ENCODE data around the gene ANKRD39.

Gene ANKRD39

DNA sequence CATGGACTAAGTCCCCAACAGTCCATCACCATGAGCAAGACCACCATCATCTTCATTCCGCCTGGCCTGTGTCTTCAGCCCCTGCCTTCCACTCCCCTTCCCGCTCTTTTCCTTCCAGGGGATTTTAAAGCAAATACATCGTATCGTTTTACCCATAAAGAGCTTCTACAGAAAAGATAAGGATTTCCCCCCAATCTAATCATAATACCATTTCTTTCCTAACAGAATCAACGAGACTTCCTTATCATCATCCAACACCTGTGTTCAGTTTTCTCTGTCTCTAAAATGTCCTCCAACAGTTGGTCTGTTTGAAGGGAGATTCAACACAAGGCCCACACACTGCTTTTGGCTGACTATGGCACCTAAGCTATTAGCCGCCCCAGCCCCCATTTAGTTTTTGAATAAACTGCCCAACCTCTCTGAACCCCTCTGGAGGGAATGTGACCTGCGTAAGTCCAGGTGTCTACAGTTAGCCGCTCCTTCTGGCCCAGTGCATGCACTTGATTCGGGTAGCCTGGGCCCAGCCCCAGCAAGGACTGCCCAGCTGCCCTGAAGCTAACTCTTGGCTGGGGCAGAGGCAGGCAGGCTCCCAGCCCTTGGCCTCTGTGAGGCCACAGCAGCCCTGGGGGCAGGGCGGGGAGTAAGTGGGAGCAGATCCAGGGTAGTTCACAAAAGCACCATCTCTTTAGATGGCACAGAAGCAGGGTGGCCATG is 37.4 kb upstream of the ANKRD39 start:
- no peaks in the 10 kb centered on the region for H3K79me2 ChIP-seq (ENCODE audit: low read length)
- DNase-seq = no peak
- peak overlapping the region; percentile 25; the same call in 1 of the 2 replicates for H3K27ac ChIP-seq (ENCODE audit: low read length)
- no peaks in the 10 kb centered on the region for H3F3A ChIP-seq (ENCODE audit: insufficient read depth, low read length)
- no peaks in the 10 kb centered on the region for H3K9me3 ChIP-seq (replicated peaks; ENCODE audit: insufficient read depth, low read length)
- H3K4me2 ChIP-seq (ENCODE audit: low read depth, low read length) = peak overlapping the region; percentile 29
- no peak overlapping the region; the same call in 1 of the 2 replicates for H3K9ac ChIP-seq (ENCODE audit: low read length)
- H2AFZ ChIP-seq (ENCODE audit: low read length) = peak overlapping the region; percentile 67
- H3K36me3 ChIP-seq (replicated peaks; ENCODE audit: insufficient read depth, low read length) = no peaks in the 10 kb centered on the region
- no peak overlapping the region for H3K4me3 ChIP-seq (ENCODE audit: low read length)
- no peak for TF ChIP-seq EZH2phosphoT487 (IDR thresholded peaks at IDR 0.05; ENCODE audit: low read length)
- TF ChIP-seq EZH2 (optimal IDR thresholded peaks at IDR 0.05; ENCODE audit: low read depth, low read length) = no peak
- TF ChIP-seq, protein P1, sequence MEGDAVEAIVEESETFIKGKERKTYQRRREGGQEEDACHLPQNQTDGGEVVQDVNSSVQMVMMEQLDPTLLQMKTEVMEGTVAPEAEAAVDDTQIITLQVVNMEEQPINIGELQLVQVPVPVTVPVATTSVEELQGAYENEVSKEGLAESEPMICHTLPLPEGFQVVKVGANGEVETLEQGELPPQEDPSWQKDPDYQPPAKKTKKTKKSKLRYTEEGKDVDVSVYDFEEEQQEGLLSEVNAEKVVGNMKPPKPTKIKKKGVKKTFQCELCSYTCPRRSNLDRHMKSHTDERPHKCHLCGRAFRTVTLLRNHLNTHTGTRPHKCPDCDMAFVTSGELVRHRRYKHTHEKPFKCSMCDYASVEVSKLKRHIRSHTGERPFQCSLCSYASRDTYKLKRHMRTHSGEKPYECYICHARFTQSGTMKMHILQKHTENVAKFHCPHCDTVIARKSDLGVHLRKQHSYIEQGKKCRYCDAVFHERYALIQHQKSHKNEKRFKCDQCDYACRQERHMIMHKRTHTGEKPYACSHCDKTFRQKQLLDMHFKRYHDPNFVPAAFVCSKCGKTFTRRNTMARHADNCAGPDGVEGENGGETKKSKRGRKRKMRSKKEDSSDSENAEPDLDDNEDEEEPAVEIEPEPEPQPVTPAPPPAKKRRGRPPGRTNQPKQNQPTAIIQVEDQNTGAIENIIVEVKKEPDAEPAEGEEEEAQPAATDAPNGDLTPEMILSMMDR (IDR thresholded peaks at IDR 0.05; ENCODE audit: low read length) = no peak
- H3K9me2 ChIP-seq (replicated peaks; ENCODE audit: insufficient read depth, low read length) = no peaks in the 10 kb centered on the region
- no peaks in the 10 kb centered on the region for H4K20me1 ChIP-seq (ENCODE audit: insufficient read depth, low read length)
- H3K27me3 ChIP-seq (replicated peaks; ENCODE audit: insufficient read depth, low read length) = no peaks in the 10 kb centered on the region
- H3K4me1 ChIP-seq (ENCODE audit: low read length) = peaks cover 18% of the 10 kb centered on the region

DNA sequence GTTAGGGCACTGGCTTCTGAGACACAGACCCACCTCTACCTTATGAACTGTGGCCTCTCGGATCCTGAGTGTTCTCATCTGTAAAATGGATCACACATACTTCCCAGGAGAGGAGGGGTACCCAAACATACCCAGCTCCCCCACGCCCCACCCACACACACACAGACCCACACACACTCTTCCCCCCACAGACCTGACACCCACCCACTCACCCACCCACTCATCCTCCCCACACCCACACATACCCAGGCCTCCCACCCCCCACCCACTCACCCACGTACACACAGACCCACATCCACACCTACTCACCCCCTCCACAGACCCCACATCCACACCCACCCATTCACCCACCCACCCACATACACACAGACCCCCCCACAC is 36.3 kb upstream of the ANKRD39 start:
- Histone ChIP-seq H4K20me1 (ENCODE audit: insufficient read depth, low read length) (no peaks in the 10 kb centered on the region), H3K79me2 (ENCODE audit: low read length) (no peaks in the 10 kb centered on the region), H3K36me3 (replicated peaks; ENCODE audit: insufficient read depth, low read length) (no peaks in the 10 kb centered on the region), H3K4me1 (ENCODE audit: low read length) (peaks cover 18% of the 10 kb centered on the region), H2AFZ (ENCODE audit: low read length) (no peak overlapping the region), H3K9me3 (replicated peaks; ENCODE audit: insufficient read depth, low read length) (no peaks in the 10 kb centered on the region), H3K27me3 (replicated peaks; ENCODE audit: insufficient read depth, low read length) (no peaks in the 10 kb centered on the region), H3K4me3 (ENCODE audit: low read length) (no peak overlapping the region), H3K4me2 (ENCODE audit: low read depth, low read length) (no peak overlapping the region), H3K9me2 (replicated peaks; ENCODE audit: insufficient read depth, low read length) (no peaks in the 10 kb centered on the region), H3K9ac (ENCODE audit: low read length) (no peak overlapping the region), H3K27ac (ENCODE audit: low read length) (no peak overlapping the region), H3F3A (ENCODE audit: insufficient read depth, low read length) (no peaks in the 10 kb centered on the region)
- DNase-seq = no peak
- TF ChIP-seq EZH2 (optimal IDR thresholded peaks at IDR 0.05; ENCODE audit: low read depth, low read length) (no peak), EZH2phosphoT487 (IDR thresholded peaks at IDR 0.05; ENCODE audit: low read length) (no peak)
- TF ChIP-seq, protein P1 (IDR thresholded peaks at IDR 0.05; ENCODE audit: low read length) = no peak

DNA sequence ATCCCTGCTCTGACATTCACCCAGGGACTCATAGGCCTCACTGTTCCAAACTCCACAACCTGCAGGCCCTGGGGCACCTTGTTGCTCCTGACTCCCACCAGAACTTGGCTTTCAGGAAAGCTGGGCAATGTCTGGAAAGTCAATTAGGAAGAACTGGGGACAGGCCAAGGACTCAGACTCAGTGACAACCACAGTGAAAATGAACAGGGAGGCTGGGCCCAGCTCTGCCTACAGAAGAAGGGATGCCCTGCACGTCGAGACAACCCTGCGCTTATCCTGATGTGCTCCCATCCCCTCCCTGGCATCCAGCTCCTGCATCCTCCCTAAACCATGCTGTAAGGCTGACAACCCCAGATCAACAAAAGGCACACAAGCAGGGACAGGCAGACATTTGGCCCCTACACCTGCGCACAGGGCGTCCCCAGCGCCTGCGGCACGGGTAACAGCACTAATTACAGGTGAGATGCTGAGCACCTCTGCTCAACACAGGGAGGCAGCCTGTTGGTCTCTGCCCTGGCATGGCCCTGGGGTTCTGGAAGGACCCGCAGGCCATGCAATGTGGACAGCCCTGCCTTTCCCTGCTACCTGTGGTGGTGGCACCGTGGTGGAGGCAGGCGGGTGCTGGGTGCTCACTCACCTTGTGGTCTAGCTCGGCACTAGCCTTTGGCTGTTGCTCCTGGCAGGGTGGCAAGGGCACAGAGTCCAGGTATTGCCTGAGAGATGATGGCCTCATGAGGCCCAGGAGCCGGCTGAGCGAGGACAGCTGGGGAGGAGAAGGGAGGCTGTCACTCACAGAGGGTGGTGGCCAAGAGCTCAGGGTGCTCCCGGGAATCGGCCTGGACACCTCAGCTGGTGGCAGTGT is 35.7 kb upstream of the ANKRD39 start:
- no peak overlapping the region for H3K4me2 ChIP-seq (ENCODE audit: low read depth, low read length)
- peaks cover 18% of the 10 kb centered on the region for H3K4me1 ChIP-seq (ENCODE audit: low read length)
- H3K9me2 ChIP-seq (replicated peaks; ENCODE audit: insufficient read depth, low read length) = no peaks in the 10 kb centered on the region
- H3K27ac ChIP-seq (ENCODE audit: low read length) = no peak overlapping the region
- H3K9ac ChIP-seq (ENCODE audit: low read length) = no peak overlapping the region
- no peaks in the 10 kb centered on the region for H3K27me3 ChIP-seq (replicated peaks; ENCODE audit: insufficient read depth, low read length)
- no peaks in the 10 kb centered on the region for H4K20me1 ChIP-seq (ENCODE audit: insufficient read depth, low read length)
- H3K4me3 ChIP-seq (ENCODE audit: low read length) = no peak overlapping the region
- H3F3A ChIP-seq (ENCODE audit: insufficient read depth, low read length) = no peaks in the 10 kb centered on the region
- no peaks in the 10 kb centered on the region for H3K79me2 ChIP-seq (ENCODE audit: low read length)
- no peaks in the 10 kb centered on the region for H3K9me3 ChIP-seq (replicated peaks; ENCODE audit: insufficient read depth, low read length)
- H2AFZ ChIP-seq (ENCODE audit: low read length) = no peak overlapping the region
- DNase-seq = no peak
- TF ChIP-seq EZH2phosphoT487 (IDR thresholded peaks at IDR 0.05; ENCODE audit: low read length) (no peak), EZH2 (optimal IDR thresholded peaks at IDR 0.05; ENCODE audit: low read depth, low read length) (no peak)
- TF ChIP-seq, protein P1 (IDR thresholded peaks at IDR 0.05; ENCODE audit: low read length) = no peak
- no peaks in the 10 kb centered on the region for H3K36me3 ChIP-seq (replicated peaks; ENCODE audit: insufficient read depth, low read length)
